ENCODE data around the gene BCR.

The BCR gene

GRCh38 chr22:23229646-23230045 lies 49.3 kb downstream of the BCR start:
- Histone ChIP-seq H3K4me3 (ENCODE audit: low read depth in 1 of 2, low read length in 2 of 2) (no peak overlapping the region), H3K4me1 (ENCODE audit: control insufficient read depth in 1 of 2, insufficient read depth in 2 of 2, low read length in 2 of 2) (peaks cover 8 to 11% of the 10 kb centered on the region in 2 donors), H3K9ac (ENCODE audit: low read depth in 1 of 2, low read length in 2 of 2) (no peak overlapping the region), H3K36me3 (ENCODE audit: control insufficient read depth in 1 of 2, insufficient read depth in 2 of 2, low read length in 2 of 2) (no peaks in the 10 kb centered on the region), H3K27me3 (ENCODE audit: control insufficient read depth in 1 of 2, insufficient read depth in 2 of 2, low read length in 2 of 2) (no peaks in the 10 kb centered on the region), H3K27ac (ENCODE audit: low read depth, low read length) (no peak overlapping the region), H3K9me3 (ENCODE audit: control insufficient read depth in 1 of 2, low read length in 2 of 2) (peaks cover 10 to 21% of the 10 kb centered on the region in 2 donors)

GRCh38 chr22:23230348-23231068 lies 50.2 kb downstream of the BCR start:
- peaks cover 8 to 9% of the 10 kb centered on the region in 2 donors for H3K4me1 ChIP-seq (ENCODE audit: control insufficient read depth in 1 of 2, insufficient read depth in 2 of 2, low read length in 2 of 2)
- peaks cover 10 to 21% of the 10 kb centered on the region in 2 donors for H3K9me3 ChIP-seq (ENCODE audit: control insufficient read depth in 1 of 2, low read length in 2 of 2)
- no peak overlapping the region for H3K9ac ChIP-seq (ENCODE audit: low read depth in 1 of 2, low read length in 2 of 2)
- no peaks in the 10 kb centered on the region for H3K36me3 ChIP-seq (ENCODE audit: control insufficient read depth in 1 of 2, insufficient read depth in 2 of 2, low read length in 2 of 2)
- no peak overlapping the region for H3K27ac ChIP-seq (ENCODE audit: low read depth, low read length)
- H3K27me3 ChIP-seq (ENCODE audit: control insufficient read depth in 1 of 2, insufficient read depth in 2 of 2, low read length in 2 of 2) = no peaks in the 10 kb centered on the region
- no peak overlapping the region for H3K4me3 ChIP-seq (ENCODE audit: low read depth in 1 of 2, low read length in 2 of 2)

GRCh38 chr22:23231471-23232093 lies 51.3 kb downstream of the BCR start:
- no peaks in the 10 kb centered on the region for H3K36me3 ChIP-seq (ENCODE audit: control insufficient read depth in 1 of 2, insufficient read depth in 2 of 2, low read length in 2 of 2)
- H3K4me3 ChIP-seq (ENCODE audit: low read depth in 1 of 2, low read length in 2 of 2) = no peak overlapping the region
- H3K9me3 ChIP-seq (ENCODE audit: control insufficient read depth in 1 of 2, low read length in 2 of 2) = peaks cover 10 to 21% of the 10 kb centered on the region in 2 donors
- no peak overlapping the region for H3K27ac ChIP-seq (ENCODE audit: low read depth, low read length)
- no peak overlapping the region for H3K9ac ChIP-seq (ENCODE audit: low read depth in 1 of 2, low read length in 2 of 2)
- H3K4me1 ChIP-seq (ENCODE audit: control insufficient read depth in 1 of 2, insufficient read depth in 2 of 2, low read length in 2 of 2) = peaks cover 0 to 6% of the 10 kb centered on the region in 2 donors
- H3K27me3 ChIP-seq (ENCODE audit: control insufficient read depth in 1 of 2, insufficient read depth in 2 of 2, low read length in 2 of 2) = no peaks in the 10 kb centered on the region

GRCh38 chr22:23232094-23232905 lies 52.0 kb downstream of the BCR start:
- Histone ChIP-seq H3K4me1 (ENCODE audit: control insufficient read depth in 1 of 2, insufficient read depth in 2 of 2, low read length in 2 of 2) (peaks cover 0 to 5% of the 10 kb centered on the region in 2 donors), H3K27ac (ENCODE audit: low read depth, low read length) (no peak overlapping the region), H3K4me3 (ENCODE audit: low read depth in 1 of 2, low read length in 2 of 2) (no peak overlapping the region), H3K9ac (ENCODE audit: low read depth in 1 of 2, low read length in 2 of 2) (no peak overlapping the region), H3K9me3 (ENCODE audit: control insufficient read depth in 1 of 2, low read length in 2 of 2) (peaks cover 10 to 21% of the 10 kb centered on the region in 2 donors), H3K27me3 (ENCODE audit: control insufficient read depth in 1 of 2, insufficient read depth in 2 of 2, low read length in 2 of 2) (no peaks in the 10 kb centered on the region), H3K36me3 (ENCODE audit: control insufficient read depth in 1 of 2, insufficient read depth in 2 of 2, low read length in 2 of 2) (no peaks in the 10 kb centered on the region)

- H3K9ac ChIP-seq (ENCODE audit: low read depth in 1 of 2, low read length in 2 of 2) = no peak overlapping the region
These were observed 52.8 kb downstream of the BCR start for GRCh38 chr22:23233084-23233531.

GRCh38 chr22:23233752-23234408 lies 53.6 kb downstream of the BCR start:
- Histone ChIP-seq H3K4me1 (ENCODE audit: control insufficient read depth in 1 of 2, insufficient read depth in 2 of 2, low read length in 2 of 2) (peaks cover 6 to 12% of the 10 kb centered on the region in 2 donors), H3K9ac (ENCODE audit: low read depth in 1 of 2, low read length in 2 of 2) (no peak overlapping the region), H3K27ac (ENCODE audit: low read depth, low read length) (no peak overlapping the region), H3K27me3 (ENCODE audit: control insufficient read depth in 1 of 2, insufficient read depth in 2 of 2, low read length in 2 of 2) (no peaks in the 10 kb centered on the region), H3K36me3 (ENCODE audit: control insufficient read depth in 1 of 2, insufficient read depth in 2 of 2, low read length in 2 of 2) (no peaks in the 10 kb centered on the region), H3K9me3 (ENCODE audit: control insufficient read depth in 1 of 2, low read length in 2 of 2) (peaks cover under 1 to 8% of the 10 kb centered on the region in 2 donors), H3K4me3 (ENCODE audit: low read depth in 1 of 2, low read length in 2 of 2) (no peak overlapping the region)

More at GRCh38 chr22:23233084-23233531, 52.8 kb downstream of the BCR start:
- Histone ChIP-seq H3K27me3 (ENCODE audit: control insufficient read depth in 1 of 2, insufficient read depth in 2 of 2, low read length in 2 of 2) (no peaks in the 10 kb centered on the region), H3K9me3 (ENCODE audit: control insufficient read depth in 1 of 2, low read length in 2 of 2) (peaks cover 7 to 15% of the 10 kb centered on the region in 2 donors), H3K4me1 (ENCODE audit: control insufficient read depth in 1 of 2, insufficient read depth in 2 of 2, low read length in 2 of 2) (peaks cover 6 to 11% of the 10 kb centered on the region in 2 donors), H3K36me3 (ENCODE audit: control insufficient read depth in 1 of 2, insufficient read depth in 2 of 2, low read length in 2 of 2) (no peaks in the 10 kb centered on the region), H3K4me3 (ENCODE audit: low read depth in 1 of 2, low read length in 2 of 2) (no peak overlapping the region), H3K27ac (ENCODE audit: low read depth, low read length) (no peak overlapping the region)

- Histone ChIP-seq H3K9me3 (ENCODE audit: control insufficient read depth in 1 of 2, low read length in 2 of 2) (peaks cover 0 to under 1% of the 10 kb centered on the region in 2 donors), H3K4me3 (ENCODE audit: low read depth in 1 of 2, low read length in 2 of 2) (no peak overlapping the region), H3K36me3 (ENCODE audit: control insufficient read depth in 1 of 2, insufficient read depth in 2 of 2, low read length in 2 of 2) (no peaks in the 10 kb centered on the region), H3K9ac (ENCODE audit: low read depth in 1 of 2, low read length in 2 of 2) (no peak overlapping the region), H3K4me1 (ENCODE audit: control insufficient read depth in 1 of 2, insufficient read depth in 2 of 2, low read length in 2 of 2) (peaks cover 6 to 12% of the 10 kb centered on the region in 2 donors), H3K27me3 (ENCODE audit: control insufficient read depth in 1 of 2, insufficient read depth in 2 of 2, low read length in 2 of 2) (no peaks in the 10 kb centered on the region), H3K27ac (ENCODE audit: low read depth, low read length) (no peak overlapping the region)
These were observed 54.3 kb downstream of the BCR start for GRCh38 chr22:23234409-23235161.

- Histone ChIP-seq H3K27ac (ENCODE audit: low read depth, low read length) (no peak overlapping the region), H3K4me1 (ENCODE audit: control insufficient read depth in 1 of 2, insufficient read depth in 2 of 2, low read length in 2 of 2) (peaks cover 6 to 12% of the 10 kb centered on the region in 2 donors), H3K36me3 (ENCODE audit: control insufficient read depth in 1 of 2, insufficient read depth in 2 of 2, low read length in 2 of 2) (no peaks in the 10 kb centered on the region), H3K9ac (ENCODE audit: low read depth in 1 of 2, low read length in 2 of 2) (no peak overlapping the region), H3K4me3 (ENCODE audit: low read depth in 1 of 2, low read length in 2 of 2) (no peak overlapping the region), H3K27me3 (ENCODE audit: control insufficient read depth in 1 of 2, insufficient read depth in 2 of 2, low read length in 2 of 2) (no peaks in the 10 kb centered on the region), H3K9me3 (ENCODE audit: control insufficient read depth in 1 of 2, low read length in 2 of 2) (no peaks in the 10 kb centered on the region)
These were observed 55.1 kb downstream of the BCR start for GRCh38 chr22:23235425-23235824.

GRCh38 chr22:23236026-23236425 lies 55.7 kb downstream of the BCR start:
- Histone ChIP-seq H3K27me3 (ENCODE audit: control insufficient read depth in 1 of 2, insufficient read depth in 2 of 2, low read length in 2 of 2) (no peaks in the 10 kb centered on the region), H3K27ac (ENCODE audit: low read depth, low read length) (no peak overlapping the region), H3K4me1 (ENCODE audit: control insufficient read depth in 1 of 2, insufficient read depth in 2 of 2, low read length in 2 of 2) (peaks cover 6 to 12% of the 10 kb centered on the region in 2 donors), H3K4me3 (ENCODE audit: low read depth in 1 of 2, low read length in 2 of 2) (no peak overlapping the region), H3K36me3 (ENCODE audit: control insufficient read depth in 1 of 2, insufficient read depth in 2 of 2, low read length in 2 of 2) (no peaks in the 10 kb centered on the region), H3K9me3 (ENCODE audit: control insufficient read depth in 1 of 2, low read length in 2 of 2) (no peaks in the 10 kb centered on the region), H3K9ac (ENCODE audit: low read depth in 1 of 2, low read length in 2 of 2) (no peak overlapping the region)

All from duodenal mucosa (tissue), 2 donors.